Peyer's patch (tissue), 4 donors: ENCODE measurements around the gene GRN.

Experiments used
- POLR2A ChIP-seq, 2 donors: fragments of 450-650 bp; IDR thresholded peaks; one replicate each; pipeline ENCODE4 v1.5.1; 2017; ENCODE audit warnings: antibody characterized with exemption in 2 of 2, mild to moderate bottlenecking in 2 of 2, moderate library complexity in 2 of 2
- TF ChIP-seq, protein P1 (sequence below), 6 experiments: fragments of 450-650 bp in 4 of 6; fragments of 200-600 bp in 2 of 6; sonication (generic) in 1 of 6; IDR thresholded peaks; one replicate each; pipeline ENCODE4 v1.5.1; 2017 to 2019; ENCODE audit warnings: antibody characterized with exemption in 6 of 6, mild to moderate bottlenecking in 3 of 6, moderate library complexity in 1 of 6

DNA sequence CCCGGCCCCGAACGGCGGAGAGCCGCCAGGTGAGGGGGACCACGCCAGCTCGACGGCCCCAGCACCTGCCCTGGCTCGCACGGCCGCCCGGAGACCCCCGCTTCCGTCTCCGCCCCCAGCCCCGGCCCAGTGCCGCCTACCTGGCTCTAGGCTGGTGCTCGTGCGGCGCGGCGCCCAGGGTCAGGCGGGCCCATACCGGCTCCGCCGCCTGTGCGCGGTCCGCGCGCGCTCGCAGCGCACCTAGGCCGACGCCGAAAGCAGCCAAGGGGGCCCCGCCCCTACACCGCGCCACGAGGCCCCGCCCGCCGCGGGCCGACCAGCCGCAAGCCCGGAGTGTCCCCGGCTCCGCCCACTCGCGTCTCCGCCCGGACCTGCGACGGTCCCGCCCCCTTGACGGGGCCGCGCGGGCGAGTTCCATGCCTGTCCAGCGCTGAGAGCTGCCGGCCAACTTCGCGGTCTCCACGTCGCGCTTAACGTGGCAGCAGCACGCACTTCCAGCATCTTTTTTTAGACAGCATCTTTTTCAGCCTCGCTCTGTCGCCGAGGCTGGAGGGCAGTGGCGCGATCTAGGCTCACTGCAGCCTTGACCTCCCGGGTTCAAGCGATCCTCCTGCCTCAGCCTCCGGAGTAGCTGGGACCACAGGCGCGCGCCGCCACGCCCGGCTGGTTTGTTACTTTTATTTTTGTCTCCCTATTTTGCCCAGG lies 20.4 kb upstream of the GRN start, which contains the start of gene SLC25A39:
- TF ChIP-seq, protein P1, sequence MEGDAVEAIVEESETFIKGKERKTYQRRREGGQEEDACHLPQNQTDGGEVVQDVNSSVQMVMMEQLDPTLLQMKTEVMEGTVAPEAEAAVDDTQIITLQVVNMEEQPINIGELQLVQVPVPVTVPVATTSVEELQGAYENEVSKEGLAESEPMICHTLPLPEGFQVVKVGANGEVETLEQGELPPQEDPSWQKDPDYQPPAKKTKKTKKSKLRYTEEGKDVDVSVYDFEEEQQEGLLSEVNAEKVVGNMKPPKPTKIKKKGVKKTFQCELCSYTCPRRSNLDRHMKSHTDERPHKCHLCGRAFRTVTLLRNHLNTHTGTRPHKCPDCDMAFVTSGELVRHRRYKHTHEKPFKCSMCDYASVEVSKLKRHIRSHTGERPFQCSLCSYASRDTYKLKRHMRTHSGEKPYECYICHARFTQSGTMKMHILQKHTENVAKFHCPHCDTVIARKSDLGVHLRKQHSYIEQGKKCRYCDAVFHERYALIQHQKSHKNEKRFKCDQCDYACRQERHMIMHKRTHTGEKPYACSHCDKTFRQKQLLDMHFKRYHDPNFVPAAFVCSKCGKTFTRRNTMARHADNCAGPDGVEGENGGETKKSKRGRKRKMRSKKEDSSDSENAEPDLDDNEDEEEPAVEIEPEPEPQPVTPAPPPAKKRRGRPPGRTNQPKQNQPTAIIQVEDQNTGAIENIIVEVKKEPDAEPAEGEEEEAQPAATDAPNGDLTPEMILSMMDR (IDR thresholded peaks at IDR 0.05): peak in 2 of 6 experiments; percentile 14 to 44
- TF ChIP-seq POLR2A (IDR thresholded peaks at IDR 0.05): peak; percentile 75
